HL-60 (cell line): ENCODE measurements around the gene USP24.

Experiments used
- CTCF ChIP-seq: IDR thresholded peaks from one replicate; pipeline ENCODE4 v1.5.1; 2011; ENCODE audit warnings: low read length, control low read depth, inconsistent platforms; ENCODE audit not compliant: insufficient read depth
- POLR2AphosphoS5 ChIP-seq: IDR thresholded peaks from 2 replicates; pipeline ENCODE4 v1.6.1; 2012; ENCODE audit warnings: low read depth

GRCh38 chr1:55076356-55076755 lies 138.8 kb downstream of the USP24 start:
- no peak for TF ChIP-seq CTCF
- TF ChIP-seq POLR2AphosphoS5 = no peak
